ENCODE results near the gene PARM1.

Gene PARM1

GRCh38 chr4:75036046-75036830 lies 103.3 kb downstream of the PARM1 start:
- no peak overlapping the region for H3K4me3 ChIP-seq
- H3K27ac ChIP-seq = no peak overlapping the region
- no peak for TF ChIP-seq CTCF (IDR thresholded peaks at IDR 0.05)
- DNase-seq (ENCODE audit: low spot score) = no peak

GRCh38 chr4:75037252-75037651 lies 104.3 kb downstream of the PARM1 start:
- Histone ChIP-seq H3K27ac (no peak overlapping the region), H3K4me3 (no peak overlapping the region)
- DNase-seq (ENCODE audit: low spot score) = no peak
- no peak for TF ChIP-seq CTCF (IDR thresholded peaks at IDR 0.05)

- no peak for DNase-seq (ENCODE audit: low spot score)
- Histone ChIP-seq H3K27ac (no peak overlapping the region), H3K4me3 (no peak overlapping the region)
- no peak for TF ChIP-seq CTCF (IDR thresholded peaks at IDR 0.05)
Observed at GRCh38 chr4:75038376-75038775, 105.5 kb downstream of the PARM1 start.

GRCh38 chr4:75040703-75041102 lies 107.8 kb downstream of the PARM1 start:
- H3K4me3 ChIP-seq = no peak overlapping the region
- no peak for DNase-seq (ENCODE audit: low spot score)
- no peak for TF ChIP-seq CTCF (IDR thresholded peaks at IDR 0.05)
- no peak overlapping the region for H3K27ac ChIP-seq

- Histone ChIP-seq H3K4me3 (no peak overlapping the region), H3K27ac (no peak overlapping the region)
- DNase-seq (ENCODE audit: low spot score) = no peak
- TF ChIP-seq CTCF (IDR thresholded peaks at IDR 0.05) = no peak
Observed at GRCh38 chr4:75042601-75043208, 109.8 kb downstream of the PARM1 start.

- no peak for DNase-seq (ENCODE audit: low spot score)
- TF ChIP-seq CTCF (IDR thresholded peaks at IDR 0.05) = no peak
- H3K4me3 ChIP-seq = no peak overlapping the region
- no peak overlapping the region for H3K27ac ChIP-seq
Observed at GRCh38 chr4:75046226-75046625, 113.3 kb downstream of the PARM1 start.

- H3K4me3 ChIP-seq = no peak overlapping the region
- H3K27ac ChIP-seq = no peak overlapping the region
- no peak for DNase-seq (ENCODE audit: low spot score)
- TF ChIP-seq CTCF (IDR thresholded peaks at IDR 0.05) = no peak
Observed at GRCh38 chr4:75046641-75047040, 113.7 kb downstream of the PARM1 start.
